Thymus (tissue), 11 donors: ENCODE results near the gene SUPT6H. TPM values are rescaled to one million over a fixed set of nuclear protein-coding genes. Genes with fewer than 3 reads are reported as not detected.

Experiments
- DNase-seq, 9 donors: peaks; one replicate each; pipeline ENCODE4 v3.0.0-alpha.2; 2013; ENCODE audit warnings: low spot score in 9 of 9, low read depth in 6 of 9, missing footprints in 1 of 9
- H3K27ac ChIP-seq, 2 donors: one replicate each; pipeline ENCODE4 v1.5.1; 2013; ENCODE audit warnings: control low read depth in 1 of 2, low read depth in 1 of 2, low read length in 1 of 2, mild to moderate bottlenecking in 1 of 2, moderate library complexity in 1 of 2
- H3K27me3 ChIP-seq, 2 donors: one replicate each; pipeline ENCODE4 v1.5.1; 2013; ENCODE audit warnings: low read length in 1 of 2; ENCODE audit not compliant: control insufficient read depth in 2 of 2, insufficient read depth in 1 of 2
- H3K36me3 ChIP-seq, 2 donors: one replicate each; pipeline ENCODE4 v1.5.1; 2013; ENCODE audit warnings: low read length in 1 of 2, mild to moderate bottlenecking in 1 of 2, moderate library complexity in 1 of 2; ENCODE audit not compliant: control insufficient read depth in 2 of 2, insufficient read depth in 2 of 2
- H3K4me1 ChIP-seq, 2 donors: one replicate each; pipeline ENCODE4 v1.5.1; 2013; ENCODE audit warnings: low read length in 2 of 2; ENCODE audit not compliant: control insufficient read depth in 2 of 2, insufficient read depth in 2 of 2
- H3K4me3 ChIP-seq, 2 donors: one replicate each; pipeline ENCODE4 v1.5.1; 2013; ENCODE audit warnings: low read length in 2 of 2, control low read depth in 1 of 2, mild to moderate bottlenecking in 1 of 2
- H3K9me3 ChIP-seq, 2 donors: one replicate each; pipeline ENCODE4 v1.5.1; 2013; ENCODE audit warnings: low read length in 1 of 2, mild to moderate bottlenecking in 1 of 2; ENCODE audit not compliant: control insufficient read depth in 2 of 2, insufficient read depth in 1 of 2
- WGBS: extraction: QIAGEN DNeasy Blood & Tissue Kit; methylation state at CpG from one replicate; pipeline ENCODE4 v1.1.7; 2013; 5-methylcytosine and 5-hydroxymethylcytosine counted together
- polyA plus RNA-seq: library from polyadenylated mRNA; stranded (reverse); fragments of 200-250 nt; gene quantifications from one replicate; pipeline ENCODE4 v1.2.3, GENCODE V29; 2013
- total RNA-seq: library from RNA; stranded (reverse); fragments of 120-200 nt; gene quantifications from one replicate; pipeline ENCODE4 v1.2.4, GENCODE V29; 2013
- donor health status: healthy.

SUPT6H gene
- total and polyA plus RNA-seq, 2 donors: 21.2 to 27.0 TPM

DNA sequence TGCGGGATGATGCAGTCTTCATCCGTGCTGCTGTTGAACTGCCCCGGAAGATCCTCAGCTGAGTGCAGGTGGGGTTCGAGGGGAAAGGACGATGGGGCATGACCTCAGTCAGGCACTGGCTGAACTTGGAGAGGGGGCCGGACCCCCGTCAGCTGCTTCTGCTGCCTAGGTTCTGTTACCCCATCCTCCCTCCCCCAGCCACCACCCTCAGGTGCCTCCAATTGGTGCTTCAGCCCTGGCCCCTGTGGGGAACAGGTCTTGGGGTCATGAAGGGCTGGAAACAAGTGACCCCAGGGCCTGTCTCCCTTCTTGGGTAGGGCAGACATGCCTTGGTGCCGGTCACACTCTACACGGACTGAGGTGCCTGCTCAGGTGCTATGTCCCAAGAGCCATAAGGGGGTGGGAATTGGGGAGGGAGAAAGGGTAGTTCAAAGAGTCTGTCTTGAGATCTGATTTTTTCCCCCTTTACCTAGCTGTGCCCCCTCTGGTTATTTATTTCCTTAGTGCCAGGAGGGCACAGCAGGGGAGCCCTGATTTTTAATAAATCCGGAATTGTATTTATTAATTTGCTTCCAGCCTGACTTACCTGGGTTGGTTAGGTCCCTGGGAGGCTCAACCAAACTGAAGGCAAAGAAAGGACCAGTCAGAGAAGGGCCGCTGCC is 87.6 kb downstream of the SUPT6H start:
- Histone ChIP-seq H3K9me3 (no peaks in the 10 kb centered on the region), H3K4me1 (peaks cover 19 to 41% of the 10 kb centered on the region in 2 donors), H3K27me3 (peaks cover 0 to 4% of the 10 kb centered on the region in 2 donors), H3K4me3 (no peak overlapping the region), H3K27ac (peak overlapping the region in 1 of 2 donors; percentile 15), H3K36me3 (peaks cover 31 to 54% of the 10 kb centered on the region in 2 donors)
- DNase-seq: no peak
- 79% methylated on average over 11 of the region's 11 CpGs for WGBS

DNA sequence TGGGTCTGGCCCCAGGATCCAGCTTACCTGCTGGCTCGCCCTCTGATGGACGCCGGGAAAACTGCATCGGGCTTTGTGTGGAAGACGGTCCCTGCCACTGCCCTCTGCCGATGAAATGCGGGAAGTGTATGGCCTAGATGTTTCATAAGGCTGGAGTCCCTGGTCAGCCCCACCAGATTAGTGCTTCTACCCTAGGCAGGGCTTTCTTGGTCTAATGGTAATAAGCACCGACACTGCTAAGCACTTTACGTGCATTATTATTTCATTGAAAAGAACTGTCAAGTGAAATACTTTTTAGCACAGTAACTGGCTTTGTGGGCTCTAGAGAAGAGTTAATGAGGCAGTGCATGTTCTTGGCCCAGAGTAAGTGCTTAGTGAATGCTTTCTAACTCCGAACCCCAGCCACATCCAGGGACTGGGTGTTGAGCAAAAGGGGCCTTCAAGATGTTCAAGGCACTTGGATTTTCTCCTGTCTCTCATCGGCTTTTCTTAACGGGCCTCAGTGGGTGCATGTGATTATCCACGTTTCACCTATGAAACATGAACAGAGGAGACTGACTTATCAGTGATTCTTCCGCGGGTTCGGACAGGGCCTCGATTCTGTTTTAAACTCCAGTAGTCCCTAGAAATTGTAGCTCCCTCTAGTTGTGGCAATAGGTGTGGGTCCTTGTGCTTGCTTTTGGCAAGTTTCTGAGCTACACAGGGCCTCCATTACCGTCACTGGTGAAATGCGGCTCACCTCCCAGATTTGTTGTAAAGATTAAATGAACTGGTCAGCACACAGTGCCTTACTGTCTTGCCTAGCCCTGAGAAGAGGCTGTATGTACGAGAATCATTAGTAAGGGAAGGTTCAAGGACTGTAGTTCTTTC is 88.4 kb downstream of the SUPT6H start:
- Histone ChIP-seq H3K27ac (peak overlapping the region in 1 of 2 donors; percentile 15), H3K27me3 (no peaks in the 10 kb centered on the region), H3K36me3 (peaks cover 31 to 55% of the 10 kb centered on the region in 2 donors), H3K4me1 (peaks cover 17 to 33% of the 10 kb centered on the region in 2 donors), H3K4me3 (no peak overlapping the region), H3K9me3 (no peaks in the 10 kb centered on the region)
- 55% methylated on average over 20 of the region's 20 CpGs for WGBS
- peak in 8 of 9 donors; percentile 55 to 89 (median 79) for DNase-seq

DNA sequence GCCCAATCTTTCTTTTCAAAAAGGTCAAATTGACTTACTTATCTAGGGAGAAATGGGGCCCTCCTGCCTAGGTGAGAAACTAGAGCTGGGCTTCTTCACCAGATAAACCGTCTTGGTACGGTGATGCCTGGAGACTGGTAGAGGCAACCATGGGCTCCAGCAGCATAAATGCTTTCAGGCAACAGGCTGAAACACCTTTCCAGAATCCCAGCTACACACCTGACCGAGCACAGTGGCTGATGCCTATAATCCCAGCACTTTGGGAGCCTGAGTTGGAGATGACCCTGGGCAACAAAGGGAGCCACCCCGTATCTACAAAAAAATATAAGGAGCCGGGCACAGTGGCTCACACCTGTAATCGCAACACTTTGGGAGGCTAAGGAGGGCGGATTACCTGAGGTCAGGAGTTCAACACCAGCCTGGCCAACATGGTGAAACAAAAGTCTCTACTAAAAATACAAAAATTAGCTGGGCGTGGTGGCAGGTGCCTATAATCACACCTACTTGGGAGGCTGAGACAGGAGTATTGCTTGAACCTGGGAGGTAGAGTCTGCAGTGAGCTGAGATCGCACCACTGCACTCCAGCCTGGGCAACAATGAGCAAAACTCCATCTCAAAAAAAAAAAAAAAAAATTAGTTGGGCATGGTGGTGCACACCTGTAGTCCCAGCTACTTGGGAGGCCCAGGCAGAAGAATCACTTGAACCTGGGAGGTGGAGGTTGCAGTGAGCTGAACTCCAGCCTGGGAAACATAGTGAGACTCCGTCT is 89.8 kb downstream of the SUPT6H start:
- H3K4me1 ChIP-seq: peaks cover 3 to 20% of the 10 kb centered on the region in 2 donors
- whole genome bisulfite sequencing: over 99% methylated on average over 10 of the region's 10 CpGs
- H3K27ac ChIP-seq: no peak overlapping the region
- no peak overlapping the region for H3K4me3 ChIP-seq
- H3K36me3 ChIP-seq: peaks cover 31 to 54% of the 10 kb centered on the region in 2 donors
- DNase-seq: no peak
- H3K27me3 ChIP-seq: no peaks in the 10 kb centered on the region
- no peaks in the 10 kb centered on the region for H3K9me3 ChIP-seq

Other genes with a start within 250 kb of the SUPT6H start
- gene SLC13A2, start 188.6 kb upstream of the SUPT6H start, total RNA-seq: not detected
- gene SLC13A2, start 188.6 kb upstream of the SUPT6H start, polyA plus RNA-seq: 0.09 TPM
- gene FOXN1, start 155.9 kb upstream of the SUPT6H start, total RNA-seq: 5.4 TPM
- 6.5 TPM for gene FOXN1, start 155.9 kb upstream of the SUPT6H start, polyA plus RNA-seq
- gene UNC119, start 109.6 kb upstream of the SUPT6H start, total RNA-seq: 30.4 TPM
- 30.6 TPM for gene UNC119, start 109.6 kb upstream of the SUPT6H start, polyA plus RNA-seq
- gene PIGS, start 90.7 kb upstream of the SUPT6H start, total RNA-seq: 25.5 TPM
- gene PIGS, start 90.7 kb upstream of the SUPT6H start, polyA plus RNA-seq: 19.6 TPM
- 18.2 TPM for gene ALDOC, start 85.3 kb upstream of the SUPT6H start, total RNA-seq
- gene ALDOC, start 85.3 kb upstream of the SUPT6H start, polyA plus RNA-seq: 10.6 TPM
- 46.0 TPM for gene SPAG5, start 63.2 kb upstream of the SUPT6H start, total RNA-seq
- 19.4 TPM for gene SPAG5, start 63.2 kb upstream of the SUPT6H start, polyA plus RNA-seq
- gene RSKR, start 48.0 kb upstream of the SUPT6H start, total RNA-seq: 2.6 TPM
- gene RSKR, start 48.0 kb upstream of the SUPT6H start, polyA plus RNA-seq: 6.4 TPM
- 49.8 TPM for gene BLTP2, start 17.0 kb upstream of the SUPT6H start, total RNA-seq
- gene BLTP2, start 17.0 kb upstream of the SUPT6H start, polyA plus RNA-seq: 18.6 TPM
- 47.2 TPM for gene SDF2, start 299 bp upstream of the SUPT6H start, total RNA-seq
- 40.8 TPM for gene SDF2, start 299 bp upstream of the SUPT6H start, polyA plus RNA-seq
- gene PROCA1, start 49.7 kb downstream of the SUPT6H start, total RNA-seq: 1.0 TPM
- 11.3 TPM for gene PROCA1, start 49.7 kb downstream of the SUPT6H start, polyA plus RNA-seq
- gene RAB34, start 55.7 kb downstream of the SUPT6H start, total RNA-seq: 26.6 TPM
- gene RAB34, start 55.7 kb downstream of the SUPT6H start, polyA plus RNA-seq: 81.9 TPM
- 1,968 TPM for gene RPL23A, start 57.8 kb downstream of the SUPT6H start, total RNA-seq
- gene RPL23A, start 57.8 kb downstream of the SUPT6H start, polyA plus RNA-seq: 1,777 TPM
- 7.7 TPM for gene TLCD1, start 64.0 kb downstream of the SUPT6H start, total RNA-seq
- gene TLCD1, start 64.0 kb downstream of the SUPT6H start, polyA plus RNA-seq: 9.2 TPM
- 2.2 TPM for gene NEK8, start 66.6 kb downstream of the SUPT6H start, total RNA-seq
- gene NEK8, start 66.6 kb downstream of the SUPT6H start, polyA plus RNA-seq: 5.1 TPM
- 21.2 TPM for gene TRAF4, start 81.8 kb downstream of the SUPT6H start, total RNA-seq
- gene TRAF4, start 81.8 kb downstream of the SUPT6H start, polyA plus RNA-seq: 29.3 TPM
- 2.5 TPM for gene FAM222B, start 180.6 kb downstream of the SUPT6H start, total RNA-seq
- 9.5 TPM for gene FAM222B, start 180.6 kb downstream of the SUPT6H start, polyA plus RNA-seq
- 19.7 TPM for gene ERAL1, start 192.8 kb downstream of the SUPT6H start, total RNA-seq
- gene ERAL1, start 192.8 kb downstream of the SUPT6H start, polyA plus RNA-seq: 30.3 TPM
- gene FLOT2, start 235.5 kb downstream of the SUPT6H start, total RNA-seq: 29.9 TPM
- gene FLOT2, start 235.5 kb downstream of the SUPT6H start, polyA plus RNA-seq: 82.1 TPM
- gene DHRS13, start 240.9 kb downstream of the SUPT6H start, total RNA-seq: 12.7 TPM
- gene DHRS13, start 240.9 kb downstream of the SUPT6H start, polyA plus RNA-seq: 18.9 TPM